Activated CD4-positive, alpha-beta memory T cell treated with anti-CD3 and anti-CD28 coated beads for 36 hours (primary cell): ENCODE data around the gene CELA1. TPM values are rescaled to one million over a fixed set of nuclear protein-coding genes. Genes with fewer than 3 reads are reported as not detected.

Source experiments
- CTCF ChIA-PET: fragments of 350-600 bp; sonication (Branson Sonifier 250); formaldehyde crosslinking; loops from one replicate; lab custom pipeline; 2021; ENCODE audit warnings: antibody characterized with exemption, inconsistent platforms; lab: Charles Lee
- POLR2A ChIA-PET: fragments of 350-600 bp; sonication (Branson Sonifier 250); formaldehyde crosslinking; loops from one replicate; lab custom pipeline; 2021; ENCODE audit warnings: antibody characterized with exemption; lab: Charles Lee
- DNase-seq: peaks from one replicate; pipeline ENCODE4 v3.0.0-alpha.2; 2020
- H3K27ac Mint-ChIP-seq: one replicate; pipeline ENCODE4 v1.8.0; 2021; ENCODE audit warnings: mixed read lengths
- H3K27me3 Mint-ChIP-seq: one replicate; pipeline ENCODE4 v1.8.0; 2021; ENCODE audit warnings: mixed read lengths
- H3K36me3 Mint-ChIP-seq: one replicate; pipeline ENCODE4 v1.8.0; 2021; ENCODE audit warnings: mixed read lengths
- H3K4me1 Mint-ChIP-seq: one replicate; pipeline ENCODE4 v1.8.0; 2021; ENCODE audit warnings: low read depth, mixed read lengths
- H3K4me3 Mint-ChIP-seq: one replicate; pipeline ENCODE4 v1.8.0; 2021; ENCODE audit warnings: mild to moderate bottlenecking, mixed read lengths
- H3K9me3 Mint-ChIP-seq: one replicate; pipeline ENCODE4 v1.8.0; 2021; ENCODE audit warnings: mixed read lengths
- intact Hi-C: fragments of 100-400 bp; cut with micrococcal nuclease; formaldehyde crosslinking; loops from one replicate; pipeline ENCODE4 v1.15.1; 2023
- total RNA-seq, 2 experiments: library from RNA; stranded (reverse); gene quantifications; one replicate each; pipeline ENCODE4 v1.2.3, GENCODE V29; 2021

Gene CELA1
- total RNA-seq, 2 experiments from 2014 or later, result 0.24 TPM; not detected in 1

- Mint-ChIP-seq H3K4me3 (no peak overlapping the region), H3K27ac (no peak overlapping the region), H3K9me3 (no peaks in the 10 kb centered on the region), H3K27me3 (no peaks in the 10 kb centered on the region), H3K36me3 (peaks cover 20% of the 10 kb centered on the region), H3K4me1 (peaks cover 56% of the 10 kb centered on the region)
- CTCF ChIA-PET, result interaction anchor here (0.7 kb wide), 1 partner anchor 47 kb away, joined by 3 read pairs; no protein-coding TSS in a partner anchor
- POLR2A ChIA-PET, result interaction anchor here (1.2 kb wide), 1 partner anchor 10 kb away, joined by 3 read pairs; no protein-coding TSS in a partner anchor
- no peak for DNase-seq
- intact Hi-C loops, result no loop called here
Measured at GRCh38 chr12:51372021-51372420, 25.5 kb upstream of the CELA1 start.

- Mint-ChIP-seq H3K4me1 (peaks cover 58% of the 10 kb centered on the region), H3K4me3 (no peak overlapping the region), H3K36me3 (peaks cover 20% of the 10 kb centered on the region), H3K27ac (peak overlapping the region; percentile 57), H3K27me3 (no peaks in the 10 kb centered on the region), H3K9me3 (no peaks in the 10 kb centered on the region)
- intact Hi-C loops, result no loop called here
- DNase-seq, result peak; percentile 30
- ChIA-PET CTCF (interaction anchor here (0.7 kb wide), 1 partner anchor 48 kb away, joined by 3 read pairs; no protein-coding TSS in a partner anchor), POLR2A (interaction anchor here (1.2 kb wide), 1 partner anchor 11 kb away, joined by 3 read pairs; no protein-coding TSS in a partner anchor)
Measured at GRCh38 chr12:51371295-51371953, 24.9 kb upstream of the CELA1 start.

- ChIA-PET CTCF (no interaction called here), POLR2A (no interaction called here)
- Mint-ChIP-seq H3K36me3 (peaks cover 20% of the 10 kb centered on the region), H3K4me3 (no peak overlapping the region), H3K9me3 (no peaks in the 10 kb centered on the region), H3K4me1 (peaks cover 60% of the 10 kb centered on the region), H3K27ac (peak overlapping the region; percentile 44), H3K27me3 (no peaks in the 10 kb centered on the region)
- intact Hi-C loops, result no loop called here
- no peak for DNase-seq
Measured at GRCh38 chr12:51370667-51371066, 24.2 kb upstream of the CELA1 start.

GRCh38 chr12:51369581-51369980, 23.1 kb upstream of the CELA1 start:
- H3K36me3 Mint-ChIP-seq, result peaks cover 14% of the 10 kb centered on the region
- H3K27me3 Mint-ChIP-seq, result no peaks in the 10 kb centered on the region
- no peak for DNase-seq
- CTCF ChIA-PET, result interaction anchor here (0.6 to 1.7 kb wide), 6 partner anchors 15 to 602 kb away, joined by 3 to 12 read pairs (median 4); partner anchors contain the start of gene GALNT6
- H3K4me3 Mint-ChIP-seq, result peak overlapping the region; percentile 61
- H3K9me3 Mint-ChIP-seq, result no peaks in the 10 kb centered on the region
- H3K4me1 Mint-ChIP-seq, result peaks cover 55% of the 10 kb centered on the region
- POLR2A ChIA-PET, result interaction anchor here (0.7 to 1.3 kb wide), 4 partner anchors 25 to 151 kb away, joined by 3 to 11 read pairs (median 7); partner anchors contain the start of genes DAZAP2 and POU6F1
- H3K27ac Mint-ChIP-seq, result peak overlapping the region; percentile 86
- intact Hi-C loops, result loop anchor here (1.0 to 2.0 kb wide), 2 partner anchors 25 to 601 kb away; no protein-coding TSS in a partner anchor

- intact Hi-C loops, result loop anchor here (1.0 to 2.0 kb wide), 3 partner anchors 25 to 602 kb away; partner anchors contain the start of gene CSRNP2
- CTCF ChIA-PET, result interaction anchor here (0.6 to 1.9 kb wide), 7 partner anchors 12 to 603 kb away, joined by 3 to 12 read pairs (median 4); partner anchors contain the start of gene GALNT6
- POLR2A ChIA-PET, result interaction anchor here (0.7 to 1.3 kb wide), 4 partner anchors 24 to 151 kb away, joined by 3 to 11 read pairs (median 7); partner anchors contain the start of genes DAZAP2 and POU6F1
- peaks cover 51% of the 10 kb centered on the region for H3K4me1 Mint-ChIP-seq
- H3K27ac Mint-ChIP-seq, result peak overlapping the region; percentile 86
- no peaks in the 10 kb centered on the region for H3K9me3 Mint-ChIP-seq
- H3K4me3 Mint-ChIP-seq, result peak overlapping the region; percentile 61
- no peaks in the 10 kb centered on the region for H3K27me3 Mint-ChIP-seq
- peak; percentile 95 for DNase-seq
- peaks cover 14% of the 10 kb centered on the region for H3K36me3 Mint-ChIP-seq
Measured at GRCh38 chr12:51368640-51369517, 22.4 kb upstream of the CELA1 start.

GRCh38 chr12:51365276-51365675, 18.8 kb upstream of the CELA1 start:
- ChIA-PET POLR2A (no interaction called here), CTCF (no interaction called here)
- Mint-ChIP-seq H3K4me1 (peaks cover 29% of the 10 kb centered on the region), H3K4me3 (no peak overlapping the region), H3K9me3 (no peaks in the 10 kb centered on the region), H3K27me3 (no peaks in the 10 kb centered on the region), H3K36me3 (peaks cover 4% of the 10 kb centered on the region), H3K27ac (no peak overlapping the region)
- DNase-seq, result no peak
- intact Hi-C loops, result no loop called here

GRCh38 chr12:51364001-51364400, 17.5 kb upstream of the CELA1 start:
- Mint-ChIP-seq H3K4me1 (peaks cover 19% of the 10 kb centered on the region), H3K27me3 (no peaks in the 10 kb centered on the region), H3K9me3 (no peaks in the 10 kb centered on the region), H3K4me3 (no peak overlapping the region), H3K36me3 (peaks cover 5% of the 10 kb centered on the region), H3K27ac (no peak overlapping the region)
- intact Hi-C loops, result no loop called here
- CTCF ChIA-PET, result no interaction called here
- POLR2A ChIA-PET, result no interaction called here
- no peak for DNase-seq

- Mint-ChIP-seq H3K27me3 (no peaks in the 10 kb centered on the region), H3K27ac (no peak overlapping the region), H3K36me3 (peaks cover 1% of the 10 kb centered on the region), H3K4me3 (no peak overlapping the region), H3K4me1 (peaks cover 11% of the 10 kb centered on the region), H3K9me3 (no peaks in the 10 kb centered on the region)
- no peak for DNase-seq
- ChIA-PET POLR2A (no interaction called here), CTCF (no interaction called here)
- intact Hi-C loops, result no loop called here
Measured at GRCh38 chr12:51362747-51363342, 16.4 kb upstream of the CELA1 start.

- CTCF ChIA-PET, result no interaction called here
- Mint-ChIP-seq H3K27me3 (no peaks in the 10 kb centered on the region), H3K9me3 (no peaks in the 10 kb centered on the region), H3K4me1 (peaks cover 10% of the 10 kb centered on the region), H3K4me3 (no peak overlapping the region), H3K27ac (no peak overlapping the region), H3K36me3 (peaks cover 1% of the 10 kb centered on the region)
- DNase-seq, result no peak
- intact Hi-C loops, result no loop called here
- POLR2A ChIA-PET, result no interaction called here
Measured at GRCh38 chr12:51362307-51362706, 15.8 kb upstream of the CELA1 start.

- Mint-ChIP-seq H3K36me3 (peaks cover 1% of the 10 kb centered on the region), H3K4me1 (peaks cover 13% of the 10 kb centered on the region), H3K4me3 (no peak overlapping the region), H3K9me3 (no peaks in the 10 kb centered on the region), H3K27ac (no peak overlapping the region), H3K27me3 (no peaks in the 10 kb centered on the region)
- ChIA-PET POLR2A (no interaction called here), CTCF (no interaction called here)
- DNase-seq, result no peak
- intact Hi-C loops, result no loop called here
Measured at GRCh38 chr12:51361161-51362016, 14.9 kb upstream of the CELA1 start.

GRCh38 chr12:51360315-51360714, 13.8 kb upstream of the CELA1 start:
- peaks cover 12% of the 10 kb centered on the region for H3K4me1 Mint-ChIP-seq
- H3K27me3 Mint-ChIP-seq, result no peaks in the 10 kb centered on the region
- H3K9me3 Mint-ChIP-seq, result no peaks in the 10 kb centered on the region
- H3K4me3 Mint-ChIP-seq, result no peak overlapping the region
- ChIA-PET POLR2A (no interaction called here), CTCF (interaction anchor here (1.2 kb wide), 1 partner anchor 19 kb away, joined by 3 read pairs; no protein-coding TSS in a partner anchor)
- no peak for DNase-seq
- peaks cover 1% of the 10 kb centered on the region for H3K36me3 Mint-ChIP-seq
- intact Hi-C loops, result no loop called here
- H3K27ac Mint-ChIP-seq, result no peak overlapping the region
